IMR-90 (cell line): ENCODE measurements around the gene FOXP1. TPM values are rescaled to one million over a fixed set of nuclear protein-coding genes. Genes with fewer than 3 reads are reported as not detected.

Experiments
- ATAC-seq: fragments of 200-7000 bp; cut with Tn5 transposase; 2 replicates; pipeline ENCODE4 v1.9.1; 2020; ENCODE audit warnings: low read depth, mild to moderate bottlenecking, moderate library complexity
- BruUV-seq: library from RNA; stranded (reverse); fragments of 400-500 nt; replicated peaks from 2 replicates; lab custom pipeline; 2021; lab: Mats Ljungman, UMichigan
- CTCF ChIA-PET: fragments of 300-600 bp; formaldehyde crosslinking; extraction: SDS; loops from one replicate; lab custom pipeline; 2021; ENCODE audit warnings: antibody characterized with exemption; lab: Yijun Ruan, JAX
- POLR2A ChIA-PET: fragments of 300-600 bp; sonication (Branson Sonifier 250); formaldehyde crosslinking; loops from one replicate; lab custom pipeline; 2022; ENCODE audit warnings: antibody characterized with exemption; ENCODE audit not compliant: unreplicated experiment; lab: Charles Lee
- DNase-seq: peaks from one replicate; pipeline ENCODE4 v3.0.0; 2013
- H2AFZ ChIP-seq: replicated peaks from 2 replicates; pipeline ENCODE3; 2013; ENCODE audit warnings: low read length, mild to moderate bottlenecking; ENCODE audit not compliant: poor library complexity
- H2AK5ac ChIP-seq: 2 replicates; pipeline ENCODE4 v1.6.1; 2013; ENCODE audit warnings: low read depth, low read length, inconsistent platforms
- H2AK9ac ChIP-seq: replicated peaks from 2 replicates; pipeline ENCODE3; 2013; ENCODE audit warnings: mild to moderate bottlenecking, low read depth, low read length, moderate library complexity; ENCODE audit not compliant: poor library complexity
- H2BK120ac ChIP-seq: 2 replicates; pipeline ENCODE4 v1.6.1; 2013; ENCODE audit warnings: low read depth, low read length, inconsistent platforms
- H2BK15ac ChIP-seq: 3 replicates; pipeline ENCODE4 v1.6.1; 2013; ENCODE audit warnings: low read depth, low read length, inconsistent platforms
- H2BK20ac ChIP-seq: 2 replicates; pipeline ENCODE4 v1.6.1; 2013; ENCODE audit warnings: low read depth, mild to moderate bottlenecking, inconsistent platforms, low read length, moderate library complexity
- H2BK5ac ChIP-seq: 2 replicates; pipeline ENCODE4 v1.6.1; 2013; ENCODE audit warnings: mild to moderate bottlenecking, low read depth, low read length, inconsistent platforms; ENCODE audit not compliant: poor library complexity, severe bottlenecking
- H3K14ac ChIP-seq: replicated peaks from 2 replicates; pipeline ENCODE4 v1.6.1; 2013; ENCODE audit warnings: low read depth, low read length, inconsistent platforms
- H3K18ac ChIP-seq: 2 replicates; pipeline ENCODE4 v1.6.1; 2013; ENCODE audit warnings: low read depth, low read length, control low read depth
- H3K23ac ChIP-seq: 2 replicates; pipeline ENCODE4 v1.6.1; 2013; ENCODE audit warnings: low read depth, low read length, inconsistent platforms
- H3K27ac ChIP-seq: 2 replicates; pipeline ENCODE4 v1.5.1; 2013; ENCODE audit warnings: mild to moderate bottlenecking, control low read depth, low read length; ENCODE audit not compliant: insufficient read depth
- H3K27me3 ChIP-seq: 2 replicates; pipeline ENCODE4 v1.6.1; 2013; ENCODE audit warnings: low read length; ENCODE audit not compliant: control insufficient read depth, insufficient read depth
- H3K36me3 ChIP-seq: 2 replicates; pipeline ENCODE4 v1.6.1; 2013; ENCODE audit warnings: low read length, mixed read lengths; ENCODE audit not compliant: control insufficient read depth, insufficient read depth
- H3K4ac ChIP-seq: 2 replicates; pipeline ENCODE4 v1.6.1; 2013; ENCODE audit warnings: low read depth, low read length, inconsistent platforms
- H3K4me1 ChIP-seq: 2 replicates; pipeline ENCODE4 v1.6.1; 2013; ENCODE audit warnings: low read length, mixed read lengths; ENCODE audit not compliant: control insufficient read depth, insufficient read depth
- H3K4me2 ChIP-seq: 2 replicates; pipeline ENCODE4 v1.6.1; 2013; ENCODE audit warnings: low read depth, mild to moderate bottlenecking, control low read depth, low read length, moderate library complexity
- H3K4me3 ChIP-seq: 2 replicates; pipeline ENCODE4 v1.5.1; 2013; ENCODE audit warnings: low read depth, mild to moderate bottlenecking, control low read depth, low read length, moderate library complexity; ENCODE audit not compliant: insufficient read depth
- H3K56ac ChIP-seq: 2 replicates; pipeline ENCODE4 v1.6.1; 2013; ENCODE audit warnings: low read length, inconsistent platforms; ENCODE audit not compliant: insufficient read depth; ENCODE audit errors: extremely low read depth
- H3K79me1 ChIP-seq, 2 experiments: 2 replicates each; pipeline ENCODE4 v1.6.1; 2013; ENCODE audit warnings: low read length in 2 of 2, inconsistent platforms in 1 of 2, low read depth in 1 of 2
- H3K9ac ChIP-seq: 2 replicates; pipeline ENCODE4 v1.6.1; 2013; ENCODE audit warnings: low read depth, low read length, control low read depth
- H3K9me1 ChIP-seq: 2 replicates; pipeline ENCODE4 v1.6.1; 2013; ENCODE audit warnings: low read length, inconsistent platforms; ENCODE audit not compliant: insufficient read depth
- H3K9me3 ChIP-seq: 2 replicates; pipeline ENCODE4 v1.6.1; 2013; ENCODE audit warnings: low read length; ENCODE audit not compliant: control insufficient read depth, insufficient read depth
- H4K20me1 ChIP-seq: 2 replicates; pipeline ENCODE4 v1.6.1; 2013; ENCODE audit warnings: low read length, inconsistent platforms; ENCODE audit not compliant: insufficient read depth
- H4K5ac ChIP-seq: 2 replicates; pipeline ENCODE4 v1.6.1; 2013; ENCODE audit warnings: mild to moderate bottlenecking, low read depth, low read length, control low read depth
- H4K8ac ChIP-seq, 2 experiments: 2 replicates each; pipeline ENCODE4 v1.6.1; 2013; ENCODE audit warnings: low read depth in 2 of 2, low read length in 2 of 2, control low read depth in 1 of 2, inconsistent platforms in 1 of 2
- H4K91ac ChIP-seq: 2 replicates; pipeline ENCODE4 v1.6.1; 2013; ENCODE audit warnings: low read depth, low read length, inconsistent platforms; ENCODE audit not compliant: insufficient read depth
- BHLHE40 ChIP-seq: fragments of 150-350 bp; IDR thresholded peaks from 2 replicates; pipeline ENCODE4 v1.6.1; 2016; ENCODE audit warnings: mild to moderate bottlenecking, low read depth, low read length
- CEBPB ChIP-seq: IDR thresholded peaks from 2 replicates; pipeline ENCODE4 v1.6.1; 2012; ENCODE audit warnings: low read depth, low read length, improper control_type of control experiment
- CHD1 ChIP-seq: IDR thresholded peaks from 2 replicates; pipeline ENCODE4 v1.6.1; 2012; ENCODE audit warnings: low read depth, low read length, improper control_type of control experiment
- ELK1 ChIP-seq: fragments of 150-350 bp; IDR thresholded peaks from 2 replicates; pipeline ENCODE4 v1.6.1; 2016; ENCODE audit warnings: low read depth, mild to moderate bottlenecking, low read length, moderate library complexity, borderline replicate concordance
- MAZ ChIP-seq: IDR thresholded peaks from 2 replicates; pipeline ENCODE4 v1.6.1; 2012; ENCODE audit warnings: low read depth, mild to moderate bottlenecking, low read length, improper control_type of control experiment, moderate library complexity, borderline replicate concordance
- POLR2A ChIP-seq: IDR thresholded peaks from 2 replicates; pipeline ENCODE4 v1.6.1; 2012; ENCODE audit warnings: mild to moderate bottlenecking, low read depth, low read length
- RAD21 ChIP-seq: IDR thresholded peaks from 2 replicates; pipeline ENCODE4 v1.6.1; 2012; ENCODE audit warnings: low read length, improper control_type of control experiment
- RCOR1 ChIP-seq: IDR thresholded peaks from 2 replicates; pipeline ENCODE4 v1.6.1; 2012; ENCODE audit warnings: mild to moderate bottlenecking, low read length, improper control_type of control experiment; ENCODE audit not compliant: insufficient replicate concordance
- SMC3 ChIP-seq: fragments of 150-350 bp; IDR thresholded peaks from 2 replicates; pipeline ENCODE4 v1.6.1; 2016; ENCODE audit warnings: low read depth, mild to moderate bottlenecking, antibody characterized with exemption, low read length, moderate library complexity
- WGBS, 2 experiments: methylation state at CpG; one replicate each; pipeline versions ENCODE4 v1.1.5 to v1.1.7; 2013; ENCODE audit warnings: missing lambda C conversion rate in 2 of 2; ENCODE audit not compliant: insufficient read length in 1 of 2; ENCODE audit errors: extremely low coverage in 2 of 2; 5-methylcytosine and 5-hydroxymethylcytosine counted together
- dilution Hi-C: fragments of 300-500 bp; cut with HindIII; formaldehyde crosslinking; loops from one replicate; pipeline ENCODE4 v1.14.3; 2018; ENCODE audit warnings: low sequenced_read_pairs; ENCODE audit not compliant: unreplicated experiment
- in situ Hi-C: fragments of 300-500 bp; cut with MboI; formaldehyde crosslinking; loops from 3 replicates; pipeline ENCODE4 v1.14.3; 2019; ENCODE audit warnings: low sequenced_read_pairs, inconsistent platforms, mixed read lengths
- intact Hi-C: fragments of 100-400 bp; cut with micrococcal nuclease; formaldehyde crosslinking; loops from 2 replicates; pipeline ENCODE4 v1.10.0; 2022
- polyA plus RNA-seq, 3 experiments: library from polyadenylated mRNA; depleted of rRNA; stranded (reverse); fragments of >200 nt; gene quantifications; 2 replicates each; pipeline ENCODE4 v1.2.3, GENCODE V29; 2012; ENCODE audit warnings: low replicate concordance in 1 of 3
- total RNA-seq: library from RNA; depleted of rRNA; stranded (reverse); fragments of >200 nt; gene quantifications from 2 replicates; pipeline ENCODE4 v1.2.3, GENCODE V29; 2012

Gene FOXP1
- total and polyA plus RNA-seq, 2 of the 4 experiments (the other 2 are of a cell fraction): 37.0 to 132 TPM

- no peak overlapping the region for H2AK9ac ChIP-seq
- H3K27me3 ChIP-seq: no peaks in the 10 kb centered on the region
- no peak overlapping the region for H2BK5ac ChIP-seq
- ChIA-PET CTCF (no interaction called here), POLR2A (no interaction called here)
- no TSS peak for BruUV-seq
- in situ Hi-C loops: no loop called here
- intact Hi-C loops: no loop called here
- ATAC-seq (no peak), DNase-seq (no peak)
- no peak overlapping the region for H2BK15ac ChIP-seq
- no peak overlapping the region for H4K8ac ChIP-seq
- no peak overlapping the region for H2BK120ac ChIP-seq
- H3K56ac ChIP-seq: no peak overlapping the region
- no CpG with 5 or more reads among the region's 3 CpGs for WGBS, 2 experiments
- H3K18ac ChIP-seq: no peak overlapping the region
- no peak overlapping the region for H3K27ac ChIP-seq
- dilution Hi-C loops: no loop called here
- H4K5ac ChIP-seq: no peak overlapping the region
- H4K20me1 ChIP-seq: no peaks in the 10 kb centered on the region
- no peak overlapping the region for H3K14ac ChIP-seq
- TF ChIP-seq POLR2A (no peak), RAD21 (no peak), CHD1 (no peak), ELK1 (no peak), RCOR1 (no peak), BHLHE40 (no peak), SMC3 (no peak), CEBPB (no peak), MAZ (no peak)
- no peak overlapping the region for H3K4me2 ChIP-seq
- no peak overlapping the region for H2BK20ac ChIP-seq
- H3K9me1 ChIP-seq: no peaks in the 10 kb centered on the region
- no peak overlapping the region for H4K91ac ChIP-seq
- H3K4me1 ChIP-seq: peaks cover 9% of the 10 kb centered on the region
- H2AFZ ChIP-seq: no peak overlapping the region
- no peak overlapping the region for H3K4ac ChIP-seq
- no peak overlapping the region for H3K23ac ChIP-seq
- H3K36me3 ChIP-seq: no peaks in the 10 kb centered on the region
- H3K9ac ChIP-seq: no peak overlapping the region
- H3K79me1 ChIP-seq: peaks cover 0 to 5% of the 10 kb centered on the region in 2 experiments; a peak in 1 of 4 replicates
- 0 out of 2 replicates have a peak, but pooled peaks cover 2% of the 10 kb centered on the region for H3K9me3 ChIP-seq
- H2AK5ac ChIP-seq: no peak overlapping the region
- no peak overlapping the region for H3K4me3 ChIP-seq
Measured at GRCh38 chr3:71593106-71593505, 9.6 kb upstream of the FOXP1 start.
